GM23338 (cell line): ENCODE data around the gene LTN1. TPM values are rescaled to one million over a fixed set of nuclear protein-coding genes. Genes with fewer than 3 reads are reported as not detected.

Source experiments
- ATAC-seq: fragments of 200-7000 bp; cut with Tn5 transposase; 3 replicates; pipeline ENCODE4 v1.9.1; 2020
- DNase-seq: peaks from one replicate; pipeline ENCODE4 v3.0.0-alpha.2; 2015; ENCODE audit warnings: low spot score
- H2AFZ ChIP-seq: fragments of 200-600 bp; sonication (generic); 2 replicates; pipeline ENCODE4 v1.8.0; 2016; ENCODE audit warnings: antibody characterized with exemption, mild to moderate bottlenecking, moderate library complexity
- H3F3A ChIP-seq: fragments of 200-600 bp; sonication (generic); replicated peaks from 2 replicates; pipeline ENCODE4 v1.8.0; 2017; ENCODE audit warnings: antibody characterized with exemption, mixed run types, low read depth
- H3K27ac ChIP-seq: fragments of 200-600 bp; sonication (generic); 2 replicates; pipeline ENCODE4 v1.6.1; 2016; ENCODE audit warnings: low read depth
- H3K27me3 ChIP-seq: fragments of 200-600 bp; sonication (generic); 2 replicates; pipeline ENCODE4 v1.8.0; 2016; ENCODE audit warnings: mild to moderate bottlenecking, mixed run types, moderate library complexity; ENCODE audit not compliant: insufficient read depth
- H3K36me3 ChIP-seq: fragments of 200-600 bp; sonication (generic); 2 replicates; pipeline ENCODE4 v1.8.0; 2016; ENCODE audit warnings: mild to moderate bottlenecking; ENCODE audit not compliant: insufficient read depth
- H3K4me1 ChIP-seq: fragments of 200-600 bp; sonication (generic); 2 replicates; pipeline ENCODE4 v1.8.0; 2016; ENCODE audit warnings: mild to moderate bottlenecking, moderate library complexity; ENCODE audit not compliant: insufficient read depth
- H3K4me2 ChIP-seq: fragments of 200-600 bp; sonication (generic); 2 replicates; pipeline ENCODE4 v1.7.1; 2017; ENCODE audit warnings: mixed run types
- H3K4me3 ChIP-seq: fragments of 200-600 bp; sonication (generic); 2 replicates; pipeline ENCODE4 v1.6.1; 2016; ENCODE audit warnings: mixed run types
- H3K79me2 ChIP-seq: fragments of 200-600 bp; sonication (generic); replicated peaks from 2 replicates; pipeline ENCODE4 v1.8.0; 2017; ENCODE audit warnings: mild to moderate bottlenecking; ENCODE audit not compliant: insufficient read depth
- H3K9me2 ChIP-seq: fragments of 200-600 bp; sonication (generic); 2 replicates; pipeline ENCODE4 v1.8.0; 2017; ENCODE audit not compliant: insufficient read depth
- H4K20me1 ChIP-seq: fragments of 200-600 bp; sonication (generic); replicated peaks from 2 replicates; pipeline ENCODE4 v1.8.0; 2017; ENCODE audit warnings: mild to moderate bottlenecking; ENCODE audit not compliant: insufficient read depth
- H3K27ac Mint-ChIP-seq: 2 replicates; pipeline ENCODE4 v1.8.0; 2020; ENCODE audit warnings: inconsistent platforms, mild to moderate bottlenecking, moderate library complexity, mixed read lengths
- H3K27me3 Mint-ChIP-seq: 3 replicates; pipeline ENCODE4 v1.8.0; 2022; ENCODE audit warnings: low read depth, mild to moderate bottlenecking, moderate library complexity, mixed read lengths, inconsistent platforms; ENCODE audit not compliant: insufficient read depth, poor library complexity
- H3K36me3 Mint-ChIP-seq: 3 replicates; pipeline ENCODE4 v1.8.0; 2021; ENCODE audit warnings: low read depth, mild to moderate bottlenecking, inconsistent platforms, moderate library complexity, mixed read lengths
- H3K4me1 Mint-ChIP-seq: 3 replicates; pipeline ENCODE4 v1.8.0; 2020; ENCODE audit warnings: mild to moderate bottlenecking, inconsistent platforms, mixed read lengths
- H3K4me3 Mint-ChIP-seq: 3 replicates; pipeline ENCODE4 v1.8.0; 2021; ENCODE audit warnings: moderate library complexity, mild to moderate bottlenecking, inconsistent platforms, mixed read lengths
- H3K9me3 Mint-ChIP-seq: 3 replicates; pipeline ENCODE4 v1.8.0; 2020; ENCODE audit warnings: moderate library complexity, mild to moderate bottlenecking, inconsistent platforms, mixed read lengths
- CTCF ChIP-seq, 2 experiments: fragments of 200-600 bp in 1 of 2; sonication (generic) in 1 of 2; conservative IDR thresholded peaks; 2 replicates each; pipeline versions ENCODE4 v1.5.1 to v1.6.1; 2016 to 2017; ENCODE audit warnings: antibody characterized with exemption in 2 of 2, low read depth in 2 of 2, mild to moderate bottlenecking in 2 of 2, moderate library complexity in 1 of 2
- JUNB ChIP-seq: IDR thresholded peaks from one replicate; pipeline ENCODE4 v1.6.1; 2016; ENCODE audit warnings: antibody characterized with exemption; ENCODE audit not compliant: unreplicated experiment
- STAT1 ChIP-seq: IDR thresholded peaks from one replicate; pipeline ENCODE4 v1.6.1; 2016; ENCODE audit warnings: antibody characterized with exemption; ENCODE audit not compliant: unreplicated experiment
- ZNF114 ChIP-seq: fragments of 250-450 bp; sonication (Bioruptor Pico); IDR thresholded peaks from 2 replicates; pipeline ENCODE4 v1.5.0; 2020; ENCODE audit warnings: mild to moderate bottlenecking, moderate library complexity
- ZNF331 ChIP-seq: fragments of 250-450 bp; sonication (Bioruptor Pico); IDR thresholded peaks from 2 replicates; pipeline ENCODE4 v1.5.0; 2020; ENCODE audit warnings: low read depth, mild to moderate bottlenecking, moderate library complexity
- polyA plus RNA-seq: library from polyadenylated mRNA; unstranded; fragments of >200 nt; fragmentation: Nextera tagmentation; extraction: Ambion mirVana; gene quantifications from 2 replicates; pipeline ENCODE4 v1.2.1, GENCODE V29; 2016
- total RNA-seq: library from RNA; depleted of rRNA; stranded (reverse); fragments of >200 nt; shearing (Covaris generic); gene quantifications from 2 replicates; pipeline ENCODE4 v1.2.3, GENCODE V29; 2014
- TF ChIP-seq, protein P1 (sequence below): fragments of 250-450 bp; sonication (Bioruptor Pico); IDR thresholded peaks from 2 replicates; pipeline ENCODE4 v1.5.0; 2020; ENCODE audit warnings: mild to moderate bottlenecking, moderate library complexity

The LTN1 gene
- total and polyA plus RNA-seq, 2 experiments from 2014 or later: 11.1 to 26.1 TPM

- ATAC-seq: no peak
- Histone ChIP-seq H3K4me1 (peaks cover 12% of the 10 kb centered on the region; the same call in 1 of the 2 replicates), H3K4me3 (peak overlapping the region; percentile 90), H3K36me3 (no peaks in the 10 kb centered on the region; the same call in 1 of the 2 replicates), H3K27ac (0 out of 2 replicates have a peak overlapping the region, but pooled peaks have one; percentile 9), H3K4me2 (peak overlapping the region; percentile 95), H3K9me2 (no peaks in the 10 kb centered on the region), H2AFZ (0 out of 2 replicates have a peak overlapping the region, but pooled peaks have one; percentile 11), H3F3A (no peaks in the 10 kb centered on the region; the same call in 1 of the 2 replicates), H3K27me3 (no peaks in the 10 kb centered on the region), H3K79me2 (peaks cover 54% of the 10 kb centered on the region), H4K20me1 (0 out of 2 replicates have a peak, but pooled peaks cover 2% of the 10 kb centered on the region)
- TF ChIP-seq CTCF (conservative IDR thresholded peaks at IDR 0.05; ENCODE audit: low read depth in 2 of 2) (no peak), ZNF331 (CRISPR knock-in tag) (no peak), ZNF114 (CRISPR knock-in tag) (no peak), STAT1 (no peak), JUNB (no peak)
- TF ChIP-seq, protein P1, sequence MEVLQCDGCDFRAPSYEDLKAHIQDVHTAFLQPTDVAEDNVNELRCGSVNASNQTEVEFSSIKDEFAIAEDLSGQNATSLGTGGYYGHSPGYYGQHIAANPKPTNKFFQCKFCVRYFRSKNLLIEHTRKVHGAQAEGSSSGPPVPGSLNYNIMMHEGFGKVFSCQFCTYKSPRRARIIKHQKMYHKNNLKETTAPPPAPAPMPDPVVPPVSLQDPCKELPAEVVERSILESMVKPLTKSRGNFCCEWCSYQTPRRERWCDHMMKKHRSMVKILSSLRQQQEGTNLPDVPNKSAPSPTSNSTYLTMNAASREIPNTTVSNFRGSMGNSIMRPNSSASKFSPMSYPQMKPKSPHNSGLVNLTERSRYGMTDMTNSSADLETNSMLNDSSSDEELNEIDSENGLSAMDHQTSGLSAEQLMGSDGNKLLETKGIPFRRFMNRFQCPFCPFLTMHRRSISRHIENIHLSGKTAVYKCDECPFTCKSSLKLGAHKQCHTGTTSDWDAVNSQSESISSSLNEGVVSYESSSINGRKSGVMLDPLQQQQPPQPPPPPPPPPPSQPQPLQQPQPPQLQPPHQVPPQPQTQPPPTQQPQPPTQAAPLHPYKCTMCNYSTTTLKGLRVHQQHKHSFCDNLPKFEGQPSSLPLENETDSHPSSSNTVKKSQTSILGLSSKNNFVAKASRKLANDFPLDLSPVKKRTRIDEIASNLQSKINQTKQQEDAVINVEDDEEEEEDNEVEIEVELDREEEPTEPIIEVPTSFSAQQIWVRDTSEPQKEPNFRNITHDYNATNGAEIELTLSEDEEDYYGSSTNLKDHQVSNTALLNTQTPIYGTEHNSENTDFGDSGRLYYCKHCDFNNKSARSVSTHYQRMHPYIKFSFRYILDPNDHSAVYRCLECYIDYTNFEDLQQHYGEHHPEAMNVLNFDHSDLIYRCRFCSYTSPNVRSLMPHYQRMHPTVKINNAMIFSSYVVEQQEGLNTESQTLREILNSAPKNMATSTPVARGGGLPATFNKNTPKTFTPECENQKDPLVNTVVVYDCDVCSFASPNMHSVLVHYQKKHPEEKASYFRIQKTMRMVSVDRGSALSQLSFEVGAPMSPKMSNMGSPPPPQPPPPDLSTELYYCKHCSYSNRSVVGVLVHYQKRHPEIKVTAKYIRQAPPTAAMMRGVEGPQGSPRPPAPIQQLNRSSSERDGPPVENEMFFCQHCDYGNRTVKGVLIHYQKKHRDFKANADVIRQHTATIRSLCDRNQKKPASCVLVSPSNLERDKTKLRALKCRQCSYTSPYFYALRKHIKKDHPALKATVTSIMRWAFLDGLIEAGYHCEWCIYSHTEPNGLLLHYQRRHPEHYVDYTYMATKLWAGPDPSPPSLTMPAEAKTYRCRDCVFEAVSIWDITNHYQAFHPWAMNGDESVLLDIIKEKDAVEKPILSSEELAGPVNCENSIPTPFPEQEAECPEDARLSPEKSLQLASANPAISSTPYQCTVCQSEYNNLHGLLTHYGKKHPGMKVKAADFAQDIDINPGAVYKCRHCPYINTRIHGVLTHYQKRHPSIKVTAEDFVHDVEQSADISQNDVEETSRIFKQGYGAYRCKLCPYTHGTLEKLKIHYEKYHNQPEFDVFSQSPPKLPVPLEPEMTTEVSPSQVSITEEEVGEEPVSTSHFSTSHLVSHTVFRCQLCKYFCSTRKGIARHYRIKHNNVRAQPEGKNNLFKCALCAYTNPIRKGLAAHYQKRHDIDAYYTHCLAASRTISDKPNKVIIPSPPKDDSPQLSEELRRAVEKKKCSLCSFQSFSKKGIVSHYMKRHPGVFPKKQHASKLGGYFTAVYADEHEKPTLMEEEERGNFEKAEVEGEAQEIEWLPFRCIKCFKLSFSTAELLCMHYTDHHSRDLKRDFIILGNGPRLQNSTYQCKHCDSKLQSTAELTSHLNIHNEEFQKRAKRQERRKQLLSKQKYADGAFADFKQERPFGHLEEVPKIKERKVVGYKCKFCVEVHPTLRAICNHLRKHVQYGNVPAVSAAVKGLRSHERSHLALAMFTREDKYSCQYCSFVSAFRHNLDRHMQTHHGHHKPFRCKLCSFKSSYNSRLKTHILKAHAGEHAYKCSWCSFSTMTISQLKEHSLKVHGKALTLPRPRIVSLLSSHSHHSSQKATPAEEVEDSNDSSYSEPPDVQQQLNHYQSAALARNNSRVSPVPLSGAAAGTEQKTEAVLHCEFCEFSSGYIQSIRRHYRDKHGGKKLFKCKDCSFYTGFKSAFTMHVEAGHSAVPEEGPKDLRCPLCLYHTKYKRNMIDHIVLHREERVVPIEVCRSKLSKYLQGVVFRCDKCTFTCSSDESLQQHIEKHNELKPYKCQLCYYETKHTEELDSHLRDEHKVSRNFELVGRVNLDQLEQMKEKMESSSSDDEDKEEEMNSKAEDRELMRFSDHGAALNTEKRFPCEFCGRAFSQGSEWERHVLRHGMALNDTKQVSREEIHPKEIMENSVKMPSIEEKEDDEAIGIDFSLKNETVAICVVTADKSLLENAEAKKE: no peak
- Mint-ChIP-seq H3K4me3 (peak overlapping the region; percentile 97), H3K27me3 (peaks cover 2% of the 10 kb centered on the region), H3K4me1 (peaks cover 2% of the 10 kb centered on the region; the same call in 2 of the 3 replicates), H3K36me3 (peaks cover 15% of the 10 kb centered on the region), H3K9me3 (no peaks in the 10 kb centered on the region), H3K27ac (peak overlapping the region; percentile 99)
- peak; percentile 4 for DNase-seq
Measured at GRCh38 chr21:29025328-29025713, 32.6 kb upstream of the LTN1 start.
